Hippocampal formation (tissue), 2 donors: ENCODE data around the gene PRAMEF5.
"Not testable (repeated sequence)": the region's sequence is repeated elsewhere in the genome, so short reads cannot be mapped to it uniquely, and the experiment has no call there.

Source experiments
- DNase-seq, 2 donors: peaks; one replicate each; lab custom pipeline; 2025; lab: John Stamatoyannopoulos, UW

Gene PRAMEF5

DNA sequence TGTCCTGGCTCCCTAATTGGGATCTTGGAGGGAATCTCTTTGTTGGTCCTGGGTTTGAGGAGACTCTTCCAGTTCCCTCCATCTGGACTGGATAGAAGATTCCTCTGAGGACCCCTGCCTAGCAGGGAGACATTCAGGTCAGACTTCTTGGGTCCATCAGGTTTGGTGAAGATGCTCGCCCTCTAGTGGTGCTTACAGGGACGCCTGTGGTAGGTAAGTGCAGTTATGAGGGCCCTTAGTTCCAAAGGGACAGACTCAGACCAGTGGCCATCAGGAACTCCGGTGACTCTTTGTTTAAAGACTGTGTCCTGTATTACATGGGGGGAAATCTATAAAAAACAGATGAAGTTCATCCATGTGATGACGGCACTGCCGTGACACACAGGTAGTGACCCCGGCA lies 23.0 kb downstream of the PRAMEF5 start:
- DNase-seq: not testable (repeated sequence)

DNA sequence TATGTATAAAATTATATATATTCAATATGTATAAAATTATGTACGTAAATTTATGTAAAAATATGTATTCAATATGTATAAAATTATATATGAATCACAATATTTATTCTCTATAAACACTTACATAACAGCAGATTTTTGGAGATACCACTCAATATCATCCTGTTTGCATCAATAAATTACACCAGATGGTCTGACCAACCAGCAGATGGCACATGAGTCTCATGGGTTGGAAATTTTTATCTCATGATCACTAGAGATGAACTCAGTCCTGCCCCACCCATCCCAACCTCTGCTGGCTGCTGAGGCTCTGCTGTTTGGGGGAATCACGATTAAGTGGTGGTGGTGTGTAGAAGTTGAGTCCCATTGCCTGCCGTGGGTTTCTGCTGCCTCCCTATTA lies 25.6 kb downstream of the PRAMEF5 start:
- DNase-seq: not testable (repeated sequence)

DNA sequence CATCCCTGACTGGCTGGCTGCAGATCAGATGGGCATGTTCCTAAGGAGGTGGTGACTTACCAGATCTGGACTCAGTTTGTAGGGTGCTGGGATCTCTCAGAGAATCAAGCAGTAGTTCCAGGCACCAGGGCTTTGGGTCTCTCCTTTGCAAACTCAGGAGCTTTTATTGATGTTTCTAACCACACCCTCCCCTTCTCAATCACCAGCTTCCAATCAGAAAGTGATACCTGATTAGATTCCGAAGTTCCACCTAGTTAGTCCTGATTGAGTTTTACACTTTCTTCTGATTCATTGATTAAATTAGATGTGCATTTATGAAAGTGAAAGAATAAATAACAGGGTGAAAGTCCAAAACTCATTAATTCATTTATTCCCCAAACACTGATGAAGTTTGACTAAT lies 31.0 kb downstream of the PRAMEF5 start, which contains the start of gene PRAMEF8:
Gene PRAMEF8 (minus strand): TSS at position 101 of the 400 bp plus-strand sequence. CDS start 1,046 bp downstream, outside the sequence.
- DNase-seq: not testable (repeated sequence)

DNA sequence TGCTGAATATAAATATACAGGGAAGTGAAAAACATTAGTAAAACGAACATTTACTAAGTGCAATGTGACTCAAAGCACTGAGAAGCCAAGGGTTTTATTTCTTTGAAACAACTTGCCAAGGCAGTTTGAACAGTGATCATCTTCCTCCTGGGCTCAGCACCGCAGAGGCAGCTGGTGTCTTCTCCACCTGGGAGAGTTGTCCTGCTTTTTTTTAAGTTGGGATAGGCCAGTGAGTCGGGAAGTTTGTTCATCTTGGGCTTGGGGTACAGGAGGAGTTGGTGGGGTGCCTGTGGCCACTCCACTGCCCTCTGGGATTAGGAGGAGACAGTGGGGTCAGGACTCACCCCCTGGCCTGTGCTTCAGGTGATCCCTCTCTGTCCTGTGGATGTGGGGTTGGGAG lies 35.0 kb downstream of the PRAMEF5 start:
- DNase-seq: not testable (repeated sequence)

DNA sequence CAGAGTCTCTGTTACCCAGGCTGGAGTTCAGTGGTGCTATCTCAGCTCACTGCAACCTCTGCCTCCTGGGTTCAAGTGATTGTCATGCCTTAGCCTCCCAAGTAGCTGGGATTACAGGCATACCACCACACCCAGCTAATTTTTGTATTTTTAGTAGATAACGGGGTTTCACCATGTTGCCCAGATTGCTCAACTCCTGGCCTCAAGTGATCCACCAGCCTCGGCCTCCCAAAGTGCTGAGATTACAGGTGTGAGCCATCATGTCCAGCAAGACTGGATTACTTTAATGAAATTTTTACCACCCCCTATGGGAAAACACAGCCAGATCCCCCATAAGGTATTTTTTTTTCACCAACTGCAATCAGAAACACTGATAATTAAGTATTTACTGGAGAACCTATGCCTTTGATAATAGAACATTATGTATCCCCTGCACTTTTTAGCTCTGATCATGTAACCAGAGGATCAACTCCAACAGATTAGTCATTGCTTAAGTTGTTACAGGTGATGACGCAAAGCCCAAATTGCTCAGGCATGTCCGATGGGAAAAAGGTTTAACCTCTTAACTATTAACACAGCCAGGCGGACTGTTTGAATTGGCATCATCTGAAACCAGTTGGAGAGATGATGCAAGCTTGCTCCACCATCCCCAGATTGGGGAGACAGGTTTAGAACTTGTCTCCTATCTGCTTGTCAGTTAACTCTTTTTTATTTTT lies 43.4 kb downstream of the PRAMEF5 start:
- DNase-seq: not testable (repeated sequence)

DNA sequence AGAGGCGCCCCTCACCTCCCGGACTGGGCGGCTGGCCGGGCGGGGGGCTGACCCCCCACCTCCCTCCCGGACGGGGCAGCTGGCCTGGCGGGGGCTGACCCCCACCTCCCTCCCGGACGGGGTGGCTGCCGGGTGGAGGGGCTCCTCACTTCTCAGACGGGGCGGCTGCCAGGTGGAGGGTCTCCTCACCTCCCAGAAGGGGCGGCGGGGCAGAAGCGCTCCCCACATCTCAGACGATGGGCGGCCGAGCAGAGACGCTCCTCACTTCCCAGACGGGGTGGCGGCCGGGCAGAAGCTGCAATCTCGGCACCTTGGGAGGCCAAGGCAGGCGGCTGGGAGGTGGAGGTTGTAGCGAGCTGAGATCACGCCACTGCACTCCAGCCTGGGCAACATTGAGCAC lies 44.7 kb downstream of the PRAMEF5 start:
- not testable (repeated sequence) for DNase-seq

DNA sequence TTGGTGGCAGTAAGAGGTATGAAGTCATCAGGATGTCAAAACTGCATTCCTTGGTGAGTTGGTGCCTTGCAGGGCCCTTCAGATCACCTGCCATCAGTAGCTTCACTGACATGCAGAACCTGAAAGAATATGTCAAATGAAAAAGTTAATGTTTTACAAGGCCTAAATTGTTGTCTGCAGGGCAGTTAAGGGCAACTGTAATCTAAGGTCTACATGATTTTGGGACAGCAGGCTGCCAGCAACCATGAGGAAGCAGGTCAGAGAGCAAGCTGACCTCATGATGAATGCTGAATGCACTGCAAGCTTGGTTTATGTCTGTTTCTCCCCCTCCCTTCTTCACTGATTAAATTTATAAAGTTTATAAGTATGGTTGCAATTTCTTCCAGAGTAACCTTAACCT lies 48.2 kb downstream of the PRAMEF5 start:
- DNase-seq: not testable (repeated sequence)

DNA sequence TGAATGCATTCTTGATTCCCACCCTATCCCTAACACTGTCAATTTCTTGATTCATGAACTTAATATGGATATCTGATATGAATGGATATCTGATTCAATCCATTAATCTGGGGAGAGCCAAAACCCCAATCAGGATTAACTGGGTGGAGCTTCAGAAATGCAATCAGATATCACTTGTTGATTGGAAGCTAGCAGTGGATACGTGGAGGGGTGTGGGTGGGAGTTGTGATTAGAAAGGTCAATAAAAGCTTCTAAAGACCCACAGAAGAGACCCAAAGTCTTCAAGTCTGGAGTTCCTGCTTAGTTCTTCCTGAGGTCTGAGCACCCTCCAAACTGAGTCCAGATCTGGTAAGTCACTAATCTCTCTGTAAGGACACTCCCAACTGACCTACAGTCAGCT lies 49.2 kb downstream of the PRAMEF5 start, which contains the start of gene PRAMEF33:
Gene PRAMEF33 (plus strand): TSS at position 301 of the 400 bp plus-strand sequence. CDS start 2,416 bp downstream, outside the sequence.
- not testable (repeated sequence) for DNase-seq
